ENCODE results near the gene MCF2L2.

The MCF2L2 gene

DNA sequence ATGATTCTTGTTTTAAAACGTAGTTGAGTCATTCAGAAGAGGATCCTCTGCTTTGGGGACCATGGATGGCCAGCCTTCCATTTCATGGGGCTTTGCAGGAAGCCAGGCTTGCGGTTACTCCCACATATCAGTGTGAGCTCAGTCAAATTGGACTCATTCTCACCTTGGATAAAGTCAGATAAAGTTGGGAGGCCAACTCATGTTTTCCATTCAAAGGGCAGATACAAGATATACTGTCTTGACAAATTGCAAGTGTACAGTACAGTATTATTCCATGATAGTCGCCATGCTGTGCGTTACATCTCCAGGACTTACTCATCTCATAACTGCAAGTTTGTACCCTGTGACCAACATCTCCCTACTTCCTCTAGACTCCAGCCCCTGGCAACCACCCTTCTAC, 200.8 kb downstream of the MCF2L2 start:
- DNase-seq = no peak

DNA sequence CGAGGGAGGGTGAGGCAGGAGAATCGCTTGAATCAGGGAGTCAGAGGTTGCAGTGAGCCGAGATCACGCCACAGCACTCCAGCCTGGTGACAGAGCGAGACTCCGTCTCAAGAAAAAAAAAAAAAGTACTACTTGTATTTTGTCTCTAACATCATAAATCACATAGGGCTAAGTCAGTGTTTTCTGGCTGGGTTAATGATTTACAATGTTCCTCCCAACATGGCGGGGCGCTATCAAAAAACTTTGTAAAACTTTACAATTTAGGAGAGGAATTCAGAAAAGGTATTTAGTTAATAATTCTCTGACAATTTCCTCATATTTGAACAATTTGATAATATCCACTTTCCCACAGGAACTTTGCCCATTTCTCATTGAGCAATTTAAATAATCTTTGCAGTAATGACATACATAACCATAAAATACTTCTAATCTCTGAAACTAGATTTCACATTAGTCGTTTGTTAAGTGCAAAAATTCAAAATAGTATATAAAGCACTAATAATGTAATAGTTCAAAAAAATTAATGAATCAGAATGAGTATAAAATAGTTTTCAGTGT, 202.0 kb downstream of the MCF2L2 start:
- DNase-seq = no peak

DNA sequence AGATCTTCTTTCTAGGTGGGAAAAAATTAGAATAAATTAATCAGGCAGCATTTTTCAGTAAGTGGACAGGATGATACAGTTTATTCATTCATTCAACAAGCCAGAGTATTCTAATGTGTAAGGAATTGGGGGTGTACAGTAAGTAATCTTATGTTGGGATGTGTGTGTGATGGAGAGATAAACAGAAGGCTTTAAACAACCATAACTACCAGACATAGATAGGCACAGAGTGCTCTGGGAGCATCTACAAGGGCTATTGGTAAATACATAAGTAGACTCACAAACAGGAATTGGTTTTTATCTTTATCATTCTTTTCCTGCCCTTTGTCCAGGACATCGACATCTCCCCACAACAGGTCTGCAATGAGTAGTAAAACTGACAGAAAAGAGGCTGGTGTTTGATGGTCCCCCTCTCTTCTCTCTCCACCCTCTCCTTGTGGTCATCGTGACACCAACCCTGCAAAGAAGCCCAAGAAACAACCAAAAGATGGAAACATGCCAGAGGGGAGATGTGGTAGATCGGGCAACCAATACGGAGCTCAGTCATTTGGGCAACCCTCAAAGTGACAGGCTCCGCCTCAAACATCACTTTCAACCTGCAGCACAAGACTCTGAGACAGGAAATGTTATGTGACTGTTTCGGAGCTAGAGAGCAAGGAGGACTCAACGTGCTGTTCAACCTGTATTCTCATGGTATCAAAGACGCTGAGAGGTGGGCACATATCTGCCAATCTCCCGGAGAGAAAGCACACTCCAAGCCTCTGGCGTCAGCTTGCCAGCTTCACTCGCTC, 204.0 kb downstream of the MCF2L2 start:
- no peak for DNase-seq

DNA sequence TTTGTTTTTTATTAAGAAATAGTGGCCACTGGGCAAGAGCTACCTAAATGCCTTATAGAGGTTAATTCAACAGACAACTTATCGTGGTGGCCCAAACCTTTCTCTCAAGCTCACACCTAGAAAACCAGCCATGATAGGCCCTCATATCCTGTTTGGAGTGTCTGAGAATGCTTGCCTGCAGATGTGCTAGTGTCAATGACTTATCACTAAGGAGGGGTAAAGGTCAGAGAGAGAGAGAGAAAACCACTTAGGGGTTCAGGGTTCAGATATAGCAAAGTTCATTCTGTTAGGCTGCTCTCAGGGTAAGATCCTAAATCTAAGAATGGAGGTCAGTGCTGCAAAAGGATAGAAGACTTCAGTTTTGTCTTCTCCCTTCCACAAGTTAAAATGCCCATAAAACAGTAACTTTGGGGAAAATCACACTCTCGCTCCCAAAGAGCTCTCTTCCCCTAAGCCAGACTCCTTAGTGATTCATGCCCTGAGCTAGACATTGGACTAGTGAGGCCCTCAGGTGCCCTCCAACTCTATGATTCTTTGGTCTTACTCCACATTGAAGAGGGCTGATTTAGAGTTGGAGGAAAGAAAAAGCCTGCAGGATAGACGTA, 205.7 kb downstream of the MCF2L2 start:
- DNase-seq = no peak

DNA sequence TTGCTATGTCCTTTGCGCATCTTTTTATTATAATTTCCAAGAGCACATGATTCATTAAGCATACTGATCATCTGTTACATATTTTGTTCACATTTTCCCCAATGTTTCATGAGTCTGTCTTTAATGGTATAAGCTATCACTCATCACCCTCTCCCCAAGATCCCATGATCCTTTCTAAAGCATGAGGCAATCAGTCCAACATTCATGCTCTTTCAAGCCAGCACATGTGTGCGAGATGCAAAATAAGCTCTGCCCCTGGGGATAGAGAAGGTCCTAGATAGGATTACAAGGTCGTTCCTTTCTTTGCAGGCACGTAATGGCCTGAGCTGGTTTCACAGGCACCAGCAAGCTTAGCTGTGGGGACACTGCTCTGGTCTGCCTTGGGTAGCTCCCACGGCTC, 207.6 kb downstream of the MCF2L2 start:
- DNase-seq = no peak

DNA sequence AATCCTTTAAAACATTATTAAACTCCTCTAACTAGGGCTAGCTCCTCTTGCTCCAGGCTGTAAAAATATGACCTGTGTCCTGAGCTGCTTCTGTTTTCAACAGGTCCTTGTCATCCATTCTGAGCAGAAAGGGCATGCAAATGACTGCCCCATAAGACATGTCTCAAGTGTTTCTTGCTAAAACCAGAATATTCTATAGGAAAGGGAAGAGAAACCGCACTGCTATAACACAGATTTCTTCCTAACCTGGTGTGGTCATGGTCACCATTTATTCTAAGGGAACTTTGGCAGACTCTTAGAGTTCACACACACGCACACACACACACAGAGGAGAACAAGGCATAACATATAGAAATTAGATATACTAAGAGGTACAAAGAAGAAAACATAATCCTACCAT, 209.6 kb downstream of the MCF2L2 start:
- DNase-seq = no peak

DNA sequence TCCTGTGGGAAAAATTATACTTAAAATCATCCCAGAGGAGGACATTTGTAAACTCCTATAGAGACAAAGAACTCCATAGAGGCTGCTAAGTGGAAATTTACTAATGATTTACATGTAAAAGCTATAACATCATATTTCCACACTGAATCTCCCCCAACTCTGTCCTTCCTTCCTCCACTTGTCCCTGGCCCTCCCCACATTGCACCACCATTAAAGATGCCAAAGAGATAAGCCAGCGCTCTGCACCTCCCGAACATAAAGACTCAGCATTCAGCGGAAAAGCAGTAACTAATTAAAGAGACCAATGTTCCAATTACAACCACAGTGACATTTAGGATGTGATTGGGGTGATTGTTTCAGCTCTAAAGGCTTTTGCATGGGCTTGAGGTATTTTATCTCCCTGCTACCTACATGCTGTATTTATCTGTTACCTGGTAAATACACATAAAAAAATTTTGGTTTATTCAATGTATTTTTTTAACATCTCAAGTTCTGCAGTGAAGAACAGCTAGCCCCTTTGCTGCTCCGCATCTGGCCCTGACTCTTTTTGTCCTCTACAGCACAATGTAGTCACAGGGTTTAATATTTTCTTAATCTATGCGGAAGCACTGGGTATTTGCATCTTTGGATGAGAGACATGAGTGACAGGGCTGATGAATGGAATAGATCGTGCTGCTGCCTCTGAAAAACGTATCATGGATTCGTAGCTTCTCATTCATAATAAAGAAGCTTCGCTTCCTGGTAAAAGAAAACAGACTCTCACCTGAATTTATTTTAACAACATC, 210.7 kb downstream of the MCF2L2 start:
- DNase-seq = no peak

DNA sequence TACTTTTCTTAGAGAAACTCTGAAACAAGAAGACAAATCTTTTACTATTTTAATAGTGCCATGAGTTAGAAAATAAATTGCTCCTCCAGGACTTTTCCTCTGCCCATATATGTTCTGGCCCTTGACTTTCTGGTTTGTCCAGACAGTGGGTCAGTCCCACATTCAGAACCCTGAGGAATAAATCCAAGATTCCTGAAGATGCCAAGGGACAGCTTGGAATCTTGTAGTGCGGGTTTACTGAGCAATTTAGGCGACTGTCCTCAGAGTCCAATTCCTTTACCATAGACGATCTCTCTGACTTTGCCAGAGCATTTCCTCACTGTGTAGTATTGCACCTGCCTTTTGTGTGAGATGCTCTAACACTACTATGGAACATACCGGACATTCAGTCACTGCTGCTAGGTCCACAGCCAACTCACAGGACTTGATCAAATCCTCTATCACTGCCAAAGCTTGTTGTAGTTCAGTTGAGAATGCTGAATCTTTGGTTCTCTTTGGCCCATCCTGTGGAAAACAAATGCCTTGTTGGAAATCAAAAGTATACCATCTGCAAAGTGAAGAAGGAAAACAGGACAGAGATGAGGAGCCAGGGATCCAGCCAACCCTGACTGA, 212.7 kb downstream of the MCF2L2 start:
- no peak for DNase-seq

DNA sequence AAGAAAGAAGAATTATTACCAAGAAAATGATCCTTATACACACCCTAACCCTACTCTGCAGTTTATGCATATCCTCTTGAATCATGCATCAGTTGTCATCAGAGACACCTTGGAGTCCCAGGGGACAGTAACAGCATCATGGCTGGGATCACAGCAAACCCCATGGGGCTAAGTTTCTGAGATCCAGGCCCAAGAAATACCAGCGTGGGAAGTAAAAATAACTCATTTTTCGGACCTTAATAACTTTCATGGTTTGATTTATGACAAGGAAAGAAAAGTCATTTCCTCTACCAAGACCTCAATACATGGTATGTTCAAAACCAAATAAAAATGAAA, 214.2 kb downstream of the MCF2L2 start:
- no peak for DNase-seq

DNA sequence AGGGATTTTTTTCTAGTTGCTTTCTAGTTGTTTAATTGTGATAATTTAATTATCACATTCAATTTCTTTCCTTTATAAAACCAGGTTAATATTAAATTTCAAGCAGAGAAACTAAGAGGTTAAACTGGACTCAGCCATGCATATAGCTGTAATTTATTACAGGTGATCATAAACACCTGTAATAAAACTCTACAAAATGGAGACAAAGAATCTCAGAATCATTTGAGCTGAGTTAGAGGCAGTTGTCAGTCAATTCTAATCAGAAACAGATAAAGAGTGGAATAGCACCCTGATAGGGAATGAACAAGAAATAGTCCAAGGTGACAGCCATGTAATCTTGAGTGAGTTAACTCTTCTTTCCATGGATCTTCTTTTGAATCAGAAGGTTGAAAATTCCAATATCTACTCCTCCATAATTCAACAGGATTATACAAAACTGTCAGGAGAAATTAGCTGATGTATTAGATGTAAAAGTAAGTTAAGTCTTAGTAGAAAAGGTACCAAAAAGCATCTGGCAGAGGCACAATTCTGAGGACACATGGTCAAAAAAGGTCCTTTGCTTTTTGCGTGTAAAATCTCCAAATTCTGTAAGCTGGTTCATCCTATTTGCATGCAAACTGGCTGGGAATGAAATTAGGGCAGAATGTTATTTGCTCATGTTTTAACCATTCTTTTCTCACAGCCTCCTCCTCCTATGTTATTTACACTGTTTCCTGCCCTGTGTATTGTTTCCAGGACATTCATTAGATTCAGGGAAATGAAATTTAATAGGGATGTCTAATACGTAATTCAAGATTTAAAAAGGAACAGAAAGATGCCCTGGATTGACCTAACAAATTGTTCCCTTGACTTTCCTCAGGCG, 214.8 kb downstream of the MCF2L2 start:
- no peak for DNase-seq

DNA sequence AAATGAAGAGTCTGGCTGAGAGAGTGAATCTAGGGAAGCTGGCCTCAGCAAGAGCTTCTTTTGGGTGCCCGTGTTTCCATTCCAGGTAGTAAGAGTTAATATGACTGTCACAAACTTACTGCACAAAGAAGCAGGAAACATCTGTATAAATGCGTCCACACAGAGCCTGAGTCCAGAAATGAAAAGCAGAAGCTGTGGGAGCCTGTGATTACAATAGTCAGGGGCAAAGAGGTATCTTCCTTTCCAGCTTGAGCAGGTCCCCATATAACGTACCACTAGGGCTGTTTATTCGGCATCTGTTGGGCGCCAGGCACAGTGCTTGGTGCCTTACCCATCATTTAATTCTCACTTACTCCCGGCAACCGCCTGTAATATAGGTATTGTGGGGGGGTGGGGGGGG, 215.9 kb downstream of the MCF2L2 start:
- no peak for DNase-seq

DNA sequence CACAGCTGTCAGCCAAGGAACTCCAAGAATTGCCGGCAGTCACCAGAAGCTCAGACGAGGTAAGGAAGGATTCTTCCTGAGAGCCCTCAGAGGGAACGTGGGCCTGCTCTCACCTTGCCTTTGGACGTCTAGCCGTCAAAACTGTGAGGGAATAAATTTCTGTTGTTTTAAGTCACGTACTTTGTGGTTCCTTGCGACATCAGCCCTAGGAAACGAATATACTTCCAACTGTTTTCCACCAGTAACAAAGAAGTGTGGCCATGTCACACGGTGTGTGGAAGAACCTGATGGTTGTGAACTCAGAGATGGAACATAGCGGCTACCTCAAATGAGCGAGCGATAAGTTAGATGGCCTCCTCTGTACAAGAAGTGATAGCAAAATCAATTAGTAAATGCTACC, 216.3 kb downstream of the MCF2L2 start:
- DNase-seq = no peak

DNA sequence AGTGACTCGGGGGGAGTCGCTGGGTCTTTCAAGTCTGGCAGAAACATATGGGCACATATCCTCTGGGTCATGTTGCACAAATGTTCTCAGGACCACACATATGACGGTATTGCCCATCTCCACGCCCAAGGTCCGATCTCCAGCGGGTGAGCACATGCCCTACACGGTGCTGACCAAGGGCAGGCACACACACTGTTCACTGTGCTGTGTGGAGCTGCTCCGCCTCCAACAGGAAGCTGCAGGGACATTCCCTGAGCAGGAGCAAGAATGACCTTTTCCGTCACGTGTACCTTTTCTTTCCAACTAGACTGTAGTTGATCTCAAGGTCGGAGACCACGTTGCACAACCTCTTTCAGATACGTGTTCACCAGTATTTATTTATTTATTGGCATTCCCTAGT, 217.1 kb downstream of the MCF2L2 start:
- DNase-seq = no peak

DNA sequence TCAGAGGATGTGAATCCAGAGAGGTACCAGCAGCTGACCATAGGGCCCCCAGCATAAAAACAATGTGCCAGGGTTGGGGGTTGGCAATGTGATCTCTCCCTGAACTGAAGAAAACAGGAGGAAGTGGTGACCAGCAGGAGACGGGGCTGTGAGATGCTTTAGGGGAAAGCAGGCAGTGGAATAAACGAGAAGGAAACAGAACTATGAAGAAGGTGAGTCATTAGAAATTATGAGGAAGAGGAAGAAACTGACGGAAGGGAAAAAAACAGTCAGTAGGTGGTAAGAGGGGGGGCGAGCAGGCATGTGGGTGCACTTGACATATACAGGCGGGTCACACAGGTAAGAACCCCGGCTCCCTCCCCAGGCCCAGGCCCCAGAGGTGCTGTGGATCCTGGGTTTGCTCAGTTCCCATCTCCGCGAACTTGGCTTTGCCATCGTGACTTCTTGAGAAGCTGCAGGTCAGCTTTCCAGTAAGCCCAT, 217.5 kb downstream of the MCF2L2 start:
- no peak for DNase-seq

DNA sequence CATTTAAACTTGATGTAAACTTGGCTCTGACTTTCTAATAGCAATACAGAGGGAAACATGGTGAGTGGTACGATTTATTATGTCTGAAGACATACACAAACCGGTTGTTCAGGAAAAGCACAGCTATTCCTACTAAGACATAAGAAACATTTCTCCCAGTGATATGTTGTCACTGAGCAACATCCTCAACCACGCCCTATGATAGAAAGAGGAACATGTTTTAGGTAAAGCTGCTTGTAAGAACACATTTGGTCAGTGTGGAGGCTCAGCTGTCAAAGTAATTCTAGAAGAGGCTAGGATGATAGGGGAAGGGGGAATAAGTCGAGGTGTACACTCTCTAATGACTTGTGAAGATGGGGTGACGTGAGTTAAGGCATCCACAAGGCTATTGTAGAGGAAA, 218.1 kb downstream of the MCF2L2 start:
- no peak for DNase-seq

DNA sequence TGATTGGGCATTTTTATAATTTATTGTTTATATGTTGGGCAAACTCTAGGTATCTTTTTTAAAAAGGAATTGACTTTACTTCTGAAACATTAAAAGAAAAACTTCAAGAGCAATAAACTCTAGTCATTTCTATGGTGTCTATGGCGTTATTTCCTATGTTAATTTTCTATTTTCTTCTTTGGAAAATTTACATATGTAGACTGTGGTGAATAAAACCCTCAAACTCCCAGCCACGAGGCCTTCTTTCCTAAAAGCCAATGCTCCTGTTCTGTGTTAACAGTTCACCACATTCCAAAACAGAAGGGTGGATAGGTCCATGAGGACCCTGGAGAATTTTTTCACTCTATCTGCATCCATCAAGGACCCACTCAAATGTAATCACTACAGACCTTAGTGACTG, 219.6 kb downstream of the MCF2L2 start:
- no peak for DNase-seq

DNA sequence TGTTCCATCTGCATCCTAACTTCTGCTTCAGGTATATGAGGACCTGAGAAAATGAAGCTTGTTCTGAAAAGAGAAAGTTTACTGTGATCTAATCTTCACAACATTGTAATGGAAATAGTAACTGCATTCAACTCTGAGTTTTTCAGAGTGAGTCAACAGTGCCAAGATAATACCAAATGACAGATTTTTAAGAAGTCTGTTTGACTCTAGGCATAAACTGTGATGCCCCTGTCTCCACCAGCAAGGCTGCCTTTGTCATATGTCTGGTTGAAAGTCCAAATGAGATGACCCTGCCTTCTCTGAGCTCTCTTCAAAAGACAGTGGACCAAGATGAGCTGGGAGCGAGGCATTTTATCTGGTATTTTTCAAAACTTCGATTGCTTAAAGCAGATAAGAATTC, 220.2 kb downstream of the MCF2L2 start:
- DNase-seq = no peak

DNA sequence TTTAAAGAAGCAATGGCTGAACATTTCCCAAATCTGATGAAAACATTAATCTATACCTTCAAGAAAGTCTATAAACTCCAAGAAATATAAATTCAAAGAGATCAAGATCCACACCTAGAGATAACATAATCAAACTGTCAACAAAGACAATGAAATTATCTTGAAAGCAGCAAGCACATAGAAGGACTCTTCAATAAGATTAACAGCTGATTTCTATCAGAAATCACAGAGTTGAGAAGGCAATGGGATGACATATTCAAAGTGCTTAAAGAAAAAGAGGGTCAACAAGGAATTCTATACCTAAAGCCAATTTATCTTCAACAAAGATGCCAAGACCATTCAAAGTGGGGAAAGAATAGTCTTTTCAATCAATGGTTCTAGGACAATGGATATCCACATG, 224.7 kb downstream of the MCF2L2 start:
- DNase-seq = no peak

DNA sequence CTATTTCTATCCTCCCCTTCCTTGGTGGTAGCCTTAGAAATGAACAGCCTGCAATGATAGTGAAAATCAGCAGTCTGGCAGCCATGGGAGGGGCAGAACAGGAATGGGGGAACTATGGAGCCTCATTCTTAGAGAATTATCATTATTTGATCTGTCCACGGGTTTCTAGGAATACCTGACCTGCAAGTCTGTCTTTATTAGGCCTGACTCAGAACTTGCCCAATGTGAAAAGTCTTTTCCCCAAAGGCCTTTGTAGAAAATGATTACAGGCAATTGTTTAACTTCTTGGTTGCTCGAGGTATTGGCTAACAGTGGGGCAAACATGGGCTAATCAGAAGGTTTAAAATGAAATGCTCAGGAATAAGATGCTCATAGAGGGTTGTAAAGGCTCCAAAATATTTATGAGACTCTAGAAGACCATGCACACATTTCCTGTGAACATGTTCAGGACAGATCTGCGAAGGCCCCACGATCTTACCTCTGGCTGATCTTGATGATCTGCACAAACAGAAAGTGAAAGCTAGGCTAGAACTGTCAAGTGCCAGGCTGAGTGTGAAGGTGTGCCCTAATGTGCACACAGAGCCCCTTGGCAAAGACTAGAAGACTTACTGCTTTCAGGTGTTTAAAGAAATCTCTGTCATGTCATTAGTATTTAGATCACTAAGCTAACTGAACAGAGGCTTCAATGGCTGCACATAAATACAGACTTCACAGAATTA, 226.3 kb downstream of the MCF2L2 start:
- DNase-seq = no peak

DNA sequence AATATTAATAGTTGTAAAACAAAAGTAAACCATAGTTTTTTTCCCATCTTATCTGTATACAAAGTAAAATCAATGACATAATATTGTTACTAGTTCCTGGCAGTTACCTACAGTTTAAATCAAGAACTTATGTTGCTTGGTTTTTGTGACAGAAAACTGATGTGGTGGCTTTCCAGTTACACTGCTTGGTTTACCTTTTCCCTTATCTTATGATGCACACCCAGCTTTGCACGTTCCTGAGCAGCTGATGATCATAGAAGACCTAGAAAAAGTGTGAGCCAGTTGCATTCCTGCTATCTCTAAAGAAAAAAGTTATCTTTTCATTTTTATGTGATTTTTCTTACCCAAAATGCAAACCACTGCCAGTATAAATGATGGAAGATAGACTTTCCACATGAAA, 229.5 kb downstream of the MCF2L2 start:
- DNase-seq = no peak

DNA sequence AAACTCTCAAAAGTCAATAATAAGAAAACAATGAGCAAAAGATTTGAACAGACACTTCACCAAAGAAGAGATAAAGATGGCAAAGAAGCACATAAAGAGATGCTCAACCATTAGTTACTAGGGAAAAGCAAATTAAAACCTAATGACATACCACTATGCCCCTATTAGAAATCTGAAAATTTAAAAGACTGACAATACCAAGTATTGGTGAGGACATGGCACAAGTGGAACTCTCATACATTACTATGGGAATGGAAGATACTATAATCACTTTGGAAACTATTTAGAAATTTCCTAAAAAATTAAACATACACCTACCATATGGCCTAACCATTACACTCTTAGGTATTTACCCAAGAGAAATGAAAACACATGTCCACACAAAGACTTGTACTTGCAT, 230.7 kb downstream of the MCF2L2 start:
- no peak for DNase-seq

DNA sequence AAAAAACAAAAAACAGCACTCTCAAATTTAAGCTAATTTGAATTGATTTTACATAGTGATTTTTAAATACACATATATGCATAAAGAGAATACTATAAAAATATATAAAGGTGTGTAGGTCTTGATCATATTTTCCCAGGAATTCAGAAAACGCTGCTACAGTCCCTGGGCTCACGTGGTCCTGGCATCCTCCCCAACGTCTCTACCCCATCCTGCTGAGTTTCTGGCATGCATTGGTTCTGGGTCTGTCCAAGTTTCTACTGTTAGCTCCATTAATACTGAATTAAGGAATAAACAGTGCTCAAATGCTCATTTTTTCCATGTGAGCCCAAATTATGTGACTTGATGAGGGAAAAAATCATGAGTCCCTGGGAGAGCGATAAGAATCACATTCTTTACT, 233.2 kb downstream of the MCF2L2 start:
- no peak for DNase-seq

Measured in DMS 273 treated with DMSO at 0.1 percent for 48 hours (cell line).